DMS114 treated with DMSO at 0.1 percent for 48 hours (cell line): Measurements from ENCODE around the gene NKAIN2.
"Not testable (repeated sequence)": the region's sequence is repeated elsewhere in the genome, so short reads cannot be mapped to it uniquely, and the experiment has no call there.

Experiments
- DNase-seq: peaks from one replicate; lab custom pipeline; 2025; ENCODE audit not compliant: unreplicated experiment; lab: John Stamatoyannopoulos, UW

The NKAIN2 gene

DNA sequence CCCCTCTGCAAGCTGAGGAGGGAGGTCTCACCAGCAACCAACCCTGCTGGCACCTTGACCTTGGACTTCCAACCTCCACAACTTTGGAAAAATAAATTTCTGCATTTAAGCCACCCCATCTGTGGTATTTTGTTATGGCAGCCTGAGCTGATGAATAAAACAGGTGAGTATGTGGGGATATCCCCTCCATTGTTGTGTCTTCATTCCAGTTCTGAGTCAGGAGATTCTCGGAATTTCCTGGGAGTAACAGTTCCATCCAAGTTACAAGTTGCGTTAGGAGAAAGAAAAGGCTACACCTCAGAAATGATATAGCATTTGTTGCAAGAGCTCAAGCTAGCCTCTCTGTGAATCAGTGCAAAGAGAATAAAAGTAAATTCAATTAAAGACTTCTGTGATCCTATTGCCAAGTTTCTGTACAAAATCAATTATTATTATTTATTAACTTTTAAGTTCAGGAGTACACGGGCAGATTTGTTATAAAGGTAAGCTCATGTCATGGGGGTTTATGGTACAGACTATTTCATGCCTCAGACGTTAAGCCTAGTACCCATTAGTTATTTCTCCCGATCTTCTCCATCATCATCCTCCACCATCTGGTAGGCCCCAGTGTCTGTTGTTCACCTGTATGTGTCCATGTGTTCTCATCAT is 153.0 kb downstream of the NKAIN2 start:
- no peak for DNase-seq

- no peak for DNase-seq
These were observed 158.8 kb downstream of the NKAIN2 start for GRCh38 chr6:123962508-123962907.

GRCh38 chr6:123965894-123966293 is 162.2 kb downstream of the NKAIN2 start:
- no peak for DNase-seq

GRCh38 chr6:123966618-123967017 is 163.0 kb downstream of the NKAIN2 start:
- no peak for DNase-seq

- DNase-seq = no peak
These were observed 164.2 kb downstream of the NKAIN2 start for GRCh38 chr6:123967905-123968304.

- no peak for DNase-seq
These were observed 169.1 kb downstream of the NKAIN2 start for GRCh38 chr6:123972600-123973294.

DNA sequence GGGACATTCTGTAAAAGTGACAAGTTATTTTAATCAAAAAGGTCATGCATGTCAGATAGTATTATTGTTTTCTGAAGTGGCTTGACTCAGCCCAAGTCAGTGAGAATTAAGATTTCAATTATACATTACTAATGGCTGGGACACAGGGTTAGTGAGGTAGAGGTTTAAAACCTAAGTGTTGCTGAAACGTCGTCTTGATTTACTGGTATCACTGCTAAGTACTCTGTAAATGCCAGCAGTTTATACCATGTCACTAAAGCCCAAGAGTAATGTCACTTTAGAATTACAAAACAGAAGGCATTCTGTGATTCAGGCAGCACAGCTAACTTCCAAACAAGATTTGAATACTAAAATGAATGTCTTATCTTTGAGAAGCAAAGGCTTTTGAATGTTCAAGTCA is 176.6 kb downstream of the NKAIN2 start:
- no peak for DNase-seq

DNA sequence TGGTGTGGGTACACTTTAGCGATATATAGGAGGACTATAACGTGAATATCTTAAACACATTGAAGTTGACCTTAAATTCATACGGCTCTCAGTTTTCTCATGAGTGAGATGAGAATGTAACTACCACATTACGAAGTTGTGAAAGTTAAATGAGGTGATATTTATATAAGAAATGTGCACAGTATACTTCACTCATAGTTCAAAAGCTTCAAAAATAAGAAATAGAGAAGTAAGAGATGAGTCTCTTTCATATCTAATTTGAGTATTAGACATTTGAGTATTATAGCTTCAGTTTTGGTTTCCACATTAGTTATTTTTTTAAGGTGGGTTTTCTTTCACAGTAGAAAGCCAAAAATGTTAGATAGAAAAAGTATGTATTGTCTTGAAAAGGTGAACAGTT is 183.3 kb downstream of the NKAIN2 start:
- no peak for DNase-seq

DNA sequence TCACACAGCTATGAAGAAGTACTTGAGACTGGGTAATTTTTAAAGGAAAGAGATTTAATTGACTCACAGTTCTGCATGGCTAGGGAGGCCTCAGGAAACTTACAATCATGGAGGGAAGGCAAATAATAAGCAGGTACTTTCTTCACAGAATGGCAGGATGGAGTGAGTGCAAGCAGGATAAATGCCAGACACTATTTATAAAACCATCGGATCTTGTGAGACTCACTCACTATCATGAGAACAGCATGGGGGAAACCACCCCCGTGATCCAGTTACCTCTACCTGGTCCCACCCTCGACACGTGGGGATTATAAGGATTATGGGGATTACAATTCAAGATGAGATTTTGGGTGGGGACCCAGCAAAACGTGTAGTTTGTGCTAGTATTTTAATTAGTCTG is 186.3 kb downstream of the NKAIN2 start:
- DNase-seq = not testable (repeated sequence)

DNA sequence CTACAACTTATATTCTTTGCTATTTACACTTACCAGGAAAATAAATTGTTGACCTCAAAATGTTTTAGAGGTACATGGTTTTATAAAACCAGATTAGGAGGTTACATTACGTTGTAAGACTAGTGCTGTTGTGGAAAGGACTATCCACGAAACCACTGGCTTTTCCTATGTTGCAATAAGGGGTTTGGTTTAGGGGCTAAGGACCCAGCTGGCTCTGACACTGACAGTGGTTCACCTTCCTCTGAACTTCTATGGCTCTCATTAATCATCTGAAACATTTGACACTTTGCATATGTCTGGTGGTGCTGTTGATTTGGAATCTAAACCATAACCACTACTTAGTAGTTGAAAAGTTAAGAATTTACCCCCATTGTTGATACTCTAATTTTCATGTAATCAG is 186.7 kb downstream of the NKAIN2 start:
- no peak for DNase-seq

DNA sequence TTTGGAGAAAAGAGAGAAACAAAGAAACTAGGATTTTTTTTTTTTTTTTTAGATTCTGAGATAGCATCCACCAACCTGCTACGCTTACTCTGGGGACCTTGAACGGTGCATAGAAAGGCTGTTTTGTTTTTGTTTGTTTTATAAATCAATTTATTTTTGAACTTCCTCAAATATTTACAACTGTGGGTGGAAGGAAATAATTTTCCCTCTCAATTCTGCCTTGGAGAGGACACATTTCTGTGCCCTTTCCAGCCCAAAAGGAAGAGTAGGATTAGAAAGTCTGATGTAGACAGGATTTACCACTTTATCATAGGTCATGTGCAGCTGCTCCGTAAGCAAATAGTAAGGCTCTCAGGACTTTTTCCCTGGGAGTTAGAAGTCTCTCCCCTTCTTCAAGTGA is 190.5 kb downstream of the NKAIN2 start:
- no peak for DNase-seq

GRCh38 chr6:123994891-123995635 is 191.4 kb downstream of the NKAIN2 start:
- DNase-seq = no peak

DNA sequence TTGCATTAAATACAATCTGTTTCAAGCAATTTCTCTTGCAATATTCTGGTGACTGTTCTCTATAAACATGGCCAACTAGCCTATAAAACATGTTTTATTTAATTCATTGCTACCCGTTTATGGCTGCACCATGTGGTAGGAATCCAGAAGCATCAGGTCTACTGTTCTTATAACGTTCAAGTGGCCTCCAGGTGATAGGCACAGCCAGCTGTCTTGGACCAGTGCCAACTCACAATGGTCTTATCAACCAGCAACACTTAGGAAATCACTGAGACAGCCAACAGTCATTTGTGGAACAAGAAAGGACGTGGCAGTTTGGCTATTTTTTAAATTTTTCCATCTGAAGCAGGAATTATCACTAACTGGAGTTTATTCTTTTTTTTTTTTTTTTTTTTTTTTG is 193.6 kb downstream of the NKAIN2 start:
- no peak for DNase-seq

DNA sequence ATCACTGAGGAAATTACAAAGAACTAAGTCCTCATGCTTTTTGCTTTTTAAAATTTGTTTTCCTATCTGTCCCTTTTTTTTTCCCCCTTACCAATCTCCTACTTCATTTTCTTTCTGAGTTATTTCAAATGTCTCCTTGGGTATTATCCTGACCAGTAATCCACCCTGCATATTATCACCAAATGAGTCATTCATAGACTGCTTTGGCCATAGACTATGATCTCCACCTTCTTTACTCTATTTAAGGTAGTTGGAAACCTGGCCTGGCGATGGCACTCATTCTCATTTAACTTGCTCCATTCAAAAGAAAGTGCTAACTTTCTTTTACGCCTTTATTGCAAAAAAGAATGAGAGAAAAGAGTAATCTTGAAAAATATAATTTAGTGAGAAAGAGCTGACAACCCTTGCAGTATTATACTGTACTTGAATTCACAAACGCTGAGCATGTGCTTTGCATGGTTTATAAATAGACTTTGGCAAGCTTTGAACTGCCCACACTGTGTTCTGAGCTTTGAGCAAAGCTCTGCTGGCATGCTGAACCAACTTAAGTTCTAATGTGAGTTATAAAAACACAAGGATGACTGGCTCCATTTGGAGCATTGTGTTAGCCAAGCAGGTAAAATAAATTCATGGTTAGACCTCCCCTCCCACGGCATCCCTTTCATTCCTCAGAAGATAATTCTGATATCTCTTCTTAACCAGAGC is 198.9 kb downstream of the NKAIN2 start:
- DNase-seq = no peak

GRCh38 chr6:124007266-124007665 is 203.6 kb downstream of the NKAIN2 start:
- no peak for DNase-seq

- no peak for DNase-seq
These were observed 204.6 kb downstream of the NKAIN2 start for GRCh38 chr6:124008000-124008987.

DNA sequence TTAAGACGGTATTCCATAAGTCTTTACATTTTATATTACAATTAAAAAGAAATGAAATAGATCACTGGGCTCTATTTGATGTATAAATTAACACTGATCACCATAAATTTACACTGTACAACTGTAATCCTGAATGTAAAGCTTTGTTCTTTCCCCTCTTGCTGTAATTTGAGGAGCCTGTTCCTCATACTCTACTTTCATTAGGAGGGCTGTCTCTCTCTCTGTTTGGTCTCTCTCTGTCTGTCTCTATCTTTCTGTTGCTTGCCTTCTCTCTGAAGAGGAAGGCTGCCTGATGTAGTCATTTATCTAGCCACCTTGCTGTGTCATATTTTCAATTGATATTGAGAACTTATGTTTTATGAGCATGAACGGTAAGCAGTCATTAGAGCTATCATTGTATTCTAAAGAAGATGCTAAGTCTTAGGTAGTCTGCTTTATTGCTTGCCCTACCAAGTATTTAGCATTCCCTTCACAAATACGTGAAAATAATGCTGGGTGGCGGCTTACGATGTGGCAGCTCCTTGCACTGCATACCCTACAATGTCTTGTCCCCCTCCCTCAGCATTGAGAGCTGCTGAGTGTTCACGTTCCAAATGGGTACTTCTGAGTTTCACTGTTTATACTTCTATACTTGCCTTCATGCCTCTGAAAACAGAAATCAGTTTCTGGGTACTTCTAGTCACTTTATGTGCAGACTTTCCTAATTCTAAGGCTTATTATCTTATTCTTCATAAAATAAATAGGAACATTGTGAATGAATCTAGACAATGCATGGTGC is 205.5 kb downstream of the NKAIN2 start:
- no peak for DNase-seq

GRCh38 chr6:124010574-124010973 is 206.9 kb downstream of the NKAIN2 start:
- no peak for DNase-seq

- DNase-seq = no peak
These were observed 207.5 kb downstream of the NKAIN2 start for GRCh38 chr6:124011180-124011579.

DNA sequence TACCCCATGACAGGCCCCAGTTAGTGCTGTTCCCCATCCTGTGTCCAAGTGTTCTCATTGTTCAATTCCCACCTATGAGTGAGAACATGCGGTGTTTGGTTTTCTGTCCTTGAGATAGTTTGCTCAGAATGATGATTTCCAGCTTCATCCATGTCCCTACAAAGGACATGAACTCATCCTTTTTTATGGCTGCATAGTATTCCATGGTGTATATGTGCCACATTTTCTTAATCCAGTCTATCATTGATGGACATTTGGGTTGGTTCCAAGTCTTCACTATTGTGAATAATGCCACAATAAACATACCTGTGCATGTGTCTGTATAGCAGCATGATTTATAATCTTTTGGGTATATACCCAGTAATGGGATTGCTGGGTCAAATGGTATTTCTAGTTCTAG is 218.4 kb downstream of the NKAIN2 start:
- not testable (repeated sequence) for DNase-seq
